NCI-H2196 (cell line): Measurements from ENCODE around the gene FAM210A.
A peak's percentile ranks its signal among the peaks of the same experiment; 100 is the strongest.
"Not testable (repeated sequence)": the region's sequence is repeated elsewhere in the genome, so short reads cannot be mapped to it uniquely, and the experiment has no call there.

ENCODE experiments used
- DNase-seq: peaks from one replicate; lab custom pipeline; 2025; ENCODE audit not compliant: unreplicated experiment; lab: John Stamatoyannopoulos, UW

FAM210A gene

GRCh38 chr18:13726232-13726971, at the start of gene FAM210A, which contains the start of gene RNMT:
FAM210A (minus strand) TSS chr18:13726558; CDS start chr18:13682077, 44,481 bp downstream.
RNMT (plus strand) TSS chr18:13726673; CDS start chr18:13731518, 4,845 bp downstream.
- DNase-seq: peak; percentile 99

- no peak for DNase-seq
These were observed 48.7 kb upstream of the FAM210A start for GRCh38 chr18:13775058-13775457.

DNA sequence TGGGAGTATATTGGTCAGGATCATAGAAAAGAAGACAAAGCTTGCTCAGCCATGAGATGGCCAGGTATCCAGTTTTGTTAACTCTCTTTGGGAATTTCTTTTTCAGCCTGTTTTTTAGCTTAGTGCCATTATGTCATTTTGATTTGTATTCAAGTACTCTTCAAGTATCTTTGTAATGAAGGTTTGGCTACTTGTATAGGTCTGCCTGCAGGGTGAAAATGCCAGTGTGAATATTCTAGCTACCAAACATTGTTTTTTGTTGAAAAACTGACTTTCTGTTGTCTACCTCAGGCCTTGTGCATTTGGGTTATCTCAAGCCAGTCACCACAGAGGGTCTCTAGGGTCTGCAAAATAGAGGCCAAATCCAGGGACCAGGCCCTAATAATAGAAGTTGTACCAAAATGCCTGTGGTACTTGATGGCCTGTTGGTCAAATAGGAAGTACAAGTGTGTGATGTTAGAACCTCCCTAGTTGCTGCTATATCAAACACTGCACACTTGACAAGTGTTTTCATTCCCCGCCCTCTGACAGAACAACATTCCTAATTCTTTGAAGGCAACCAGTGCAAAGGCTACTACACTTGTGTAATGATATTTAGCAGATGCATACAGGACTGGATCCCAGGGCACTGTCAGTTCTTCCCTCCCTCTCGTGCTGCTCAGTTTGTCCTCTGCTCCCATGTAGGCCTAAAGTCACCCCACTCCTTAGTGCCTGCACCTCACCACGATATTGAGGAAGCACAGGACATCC, 36.5 kb upstream of the FAM210A start:
- no peak for DNase-seq

DNA sequence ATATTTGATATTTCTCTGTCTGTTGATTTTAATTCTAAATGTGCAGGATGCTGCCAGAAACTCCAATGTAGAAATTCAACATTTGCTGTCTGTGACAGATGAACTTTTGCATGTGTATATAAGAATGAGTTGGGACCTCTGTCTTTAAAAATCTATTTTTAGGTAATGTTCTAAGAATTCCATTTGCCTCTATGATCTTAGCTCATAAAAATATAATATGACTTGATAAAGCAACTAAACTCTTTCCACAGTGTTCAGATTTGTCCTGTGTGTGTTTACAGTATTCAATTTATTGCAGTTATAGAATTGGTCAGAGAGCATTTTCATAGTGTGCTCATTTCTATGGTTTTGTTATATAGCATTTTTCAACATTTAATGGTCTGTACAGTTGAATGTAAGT, 33.7 kb upstream of the FAM210A start:
- no peak for DNase-seq

DNA sequence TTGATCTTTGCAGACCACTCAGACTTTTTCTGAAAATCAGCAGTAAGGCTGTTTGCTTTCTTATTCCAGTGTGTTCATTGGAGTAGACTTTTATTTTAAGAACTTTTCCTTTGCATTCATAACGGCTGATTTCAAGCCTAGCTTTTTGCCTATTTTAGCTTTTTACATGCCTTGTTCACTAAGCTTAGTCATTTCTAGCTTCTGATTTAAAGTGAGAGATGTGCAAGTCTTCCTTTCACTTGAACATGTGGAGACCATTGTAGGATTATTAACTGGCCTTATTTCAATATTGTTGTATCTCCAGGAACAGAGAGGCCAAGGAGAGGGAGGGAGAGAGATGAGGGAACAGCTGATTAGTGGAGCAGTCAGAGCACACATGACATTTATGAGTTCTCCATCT, 32.3 kb upstream of the FAM210A start:
- DNase-seq: no peak

- no peak for DNase-seq
These were observed 30.3 kb upstream of the FAM210A start for GRCh38 chr18:13756671-13757070.

DNA sequence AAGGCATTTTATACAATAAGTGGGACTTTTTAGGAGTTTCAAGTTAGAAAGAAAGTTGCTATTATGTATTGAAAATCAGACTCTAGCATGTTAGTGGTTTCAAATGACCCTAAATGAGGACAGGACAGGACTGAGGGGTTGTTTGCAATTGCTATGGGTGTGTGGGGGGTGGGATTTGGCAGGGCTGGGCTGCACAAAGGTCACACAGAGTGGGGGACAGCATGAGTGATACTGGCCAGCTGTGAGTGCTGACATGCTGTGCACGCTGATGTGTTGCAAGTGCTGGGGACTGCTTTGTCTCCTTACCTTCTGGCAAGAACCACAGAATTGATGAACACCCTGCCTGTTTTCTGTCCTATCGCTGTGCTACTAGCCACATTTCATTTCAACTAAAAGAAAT, 29.9 kb upstream of the FAM210A start:
- no peak for DNase-seq

DNA sequence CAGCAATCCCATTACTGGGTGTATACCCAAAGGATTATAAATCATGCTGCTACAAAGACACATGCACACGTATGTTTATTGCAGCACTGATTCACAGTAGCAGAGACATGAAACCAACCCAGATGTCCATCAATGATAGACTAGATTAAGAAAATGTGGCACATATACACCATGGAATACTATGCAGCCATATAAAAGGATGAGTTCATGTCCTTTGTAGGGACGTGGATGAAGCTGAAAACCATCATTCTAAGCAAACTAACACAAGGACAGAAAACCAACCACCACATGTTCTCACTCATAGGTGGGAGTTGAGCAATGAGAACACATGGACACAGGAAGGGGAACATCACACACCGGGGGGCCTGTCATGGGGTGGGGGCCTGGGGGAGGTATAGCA, 25.2 kb upstream of the FAM210A start:
- DNase-seq: not testable (repeated sequence)

GRCh38 chr18:13746633-13747032, 20.3 kb upstream of the FAM210A start:
- no peak for DNase-seq

DNA sequence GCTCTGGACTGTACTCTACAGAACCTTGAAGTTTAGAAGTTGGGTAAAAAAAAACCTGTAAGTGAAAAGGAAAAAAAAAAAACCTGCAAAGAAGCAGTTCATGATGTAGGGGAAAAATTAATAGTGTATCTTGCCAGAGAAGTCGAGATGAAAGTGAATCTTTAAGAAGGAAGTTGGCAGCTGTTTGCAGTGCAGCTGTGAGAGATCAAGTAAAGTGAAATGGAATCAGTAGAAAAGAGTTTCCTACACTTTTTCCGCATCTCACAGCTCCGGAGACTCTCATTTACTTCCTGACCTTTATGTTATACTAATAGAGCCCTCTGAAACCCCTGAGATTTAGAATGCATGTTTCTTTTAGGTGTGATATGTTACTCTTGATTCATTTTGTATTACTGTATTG, 19.3 kb upstream of the FAM210A start:
- no peak for DNase-seq

DNA sequence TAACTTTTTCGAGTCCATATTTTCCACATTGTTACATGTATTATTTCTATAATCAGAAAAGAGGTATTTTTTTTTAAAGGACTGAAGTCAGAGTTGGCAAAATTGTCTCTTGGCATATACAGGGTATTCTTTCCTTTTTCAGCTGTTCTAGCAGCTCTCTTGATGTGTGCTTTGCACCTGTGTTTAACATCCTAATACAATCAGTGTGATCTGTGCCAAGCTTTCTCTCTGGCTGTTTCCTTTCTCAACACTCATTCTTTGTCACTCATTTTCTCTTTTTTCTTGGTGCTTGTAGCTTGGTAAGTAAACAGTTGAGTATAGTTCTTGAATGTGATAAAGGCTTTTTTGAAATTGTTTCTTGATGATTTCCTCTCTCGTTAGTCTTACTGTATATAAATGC, 9.3 kb upstream of the FAM210A start:
- peak; percentile 15 for DNase-seq

DNA sequence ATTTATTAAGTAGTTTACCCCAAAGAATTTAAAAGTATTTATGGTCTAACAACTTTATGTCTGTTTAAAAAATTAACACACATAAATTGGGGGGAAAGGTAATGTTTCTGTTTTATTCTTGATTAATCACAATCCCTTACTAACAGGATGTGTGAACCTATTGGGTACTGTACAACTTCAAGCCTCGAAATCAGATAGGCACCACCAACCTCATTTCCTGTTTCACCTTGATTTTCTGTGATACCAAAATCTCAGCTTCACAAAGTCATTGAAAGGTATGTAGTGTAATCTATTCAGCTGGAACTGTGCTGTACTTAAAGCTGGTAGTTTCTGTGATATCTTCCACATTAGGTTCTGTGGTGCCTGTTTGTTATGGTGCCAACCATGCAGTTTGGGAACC, 4.1 kb upstream of the FAM210A start:
- no peak for DNase-seq

DNA sequence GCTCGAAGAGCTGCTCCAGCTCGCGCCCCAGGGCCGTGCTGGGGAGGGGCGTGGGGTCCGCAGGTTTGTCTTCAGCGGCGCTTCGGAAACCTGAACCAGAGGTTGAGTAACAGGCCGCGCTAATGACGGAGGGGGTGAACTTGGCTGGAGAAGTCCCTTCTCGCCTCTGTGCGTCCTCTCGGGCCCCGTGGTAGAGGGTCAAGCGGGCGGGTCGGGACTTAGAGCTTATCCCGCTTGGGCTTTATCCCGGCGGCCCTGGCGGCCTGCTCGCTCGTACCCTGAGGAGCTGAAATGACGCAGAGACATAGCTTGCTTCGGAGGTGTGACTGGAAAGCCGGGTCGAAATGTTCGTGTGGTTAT, 594 bp upstream of the FAM210A start:
- DNase-seq: peak; percentile 63

DNA sequence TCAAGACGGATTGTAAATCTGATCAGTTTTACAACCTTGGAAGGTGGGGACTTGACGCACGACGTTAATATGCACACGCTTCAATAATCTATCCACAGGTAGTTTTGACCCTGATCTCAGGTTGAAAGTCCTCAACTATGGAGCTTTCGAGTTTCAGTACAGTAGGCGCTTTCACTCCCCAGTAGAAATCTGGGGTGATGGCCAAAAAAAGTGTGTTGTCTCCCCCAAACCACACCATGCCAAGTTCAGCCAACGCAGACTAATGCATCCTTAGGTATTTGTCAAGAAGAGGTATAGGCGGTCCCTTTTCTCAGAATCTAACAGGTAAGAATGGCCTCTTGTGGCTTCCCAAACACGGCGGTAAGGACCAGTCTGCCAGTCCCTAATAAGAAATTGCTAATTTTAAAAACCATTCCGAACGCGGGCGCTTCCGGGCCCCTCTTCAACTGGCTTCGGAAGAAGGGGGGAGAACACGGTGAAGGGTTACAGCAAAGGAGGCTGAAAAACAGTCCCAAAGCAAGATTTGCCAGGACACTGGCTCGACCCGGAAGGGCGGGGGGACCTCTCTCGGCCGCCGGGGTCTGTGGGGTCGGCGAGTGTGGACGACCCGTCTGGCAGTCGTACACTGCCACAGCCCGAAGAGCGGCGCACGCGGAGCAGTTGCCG, 659 bp downstream of the FAM210A start:
- DNase-seq: no peak

DNA sequence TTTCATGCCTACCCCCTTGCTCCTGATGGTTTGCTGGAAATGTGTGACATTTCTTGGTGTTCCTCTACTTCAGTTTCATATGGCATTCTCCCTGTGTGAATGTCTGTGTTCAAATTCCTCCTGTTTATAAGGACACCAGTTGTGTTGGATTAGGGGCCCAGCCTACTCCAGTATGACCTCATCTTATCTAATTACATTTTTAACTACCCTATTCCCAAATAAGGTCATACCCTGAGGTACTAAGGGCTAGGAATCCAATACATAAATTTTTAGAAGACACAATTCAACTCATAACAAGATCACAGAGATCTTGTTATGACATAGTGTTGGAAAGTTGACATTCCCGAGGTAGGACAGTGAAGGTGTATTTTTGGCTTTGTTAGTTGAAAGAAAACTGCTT, 5.5 kb downstream of the FAM210A start:
- DNase-seq: no peak

DNA sequence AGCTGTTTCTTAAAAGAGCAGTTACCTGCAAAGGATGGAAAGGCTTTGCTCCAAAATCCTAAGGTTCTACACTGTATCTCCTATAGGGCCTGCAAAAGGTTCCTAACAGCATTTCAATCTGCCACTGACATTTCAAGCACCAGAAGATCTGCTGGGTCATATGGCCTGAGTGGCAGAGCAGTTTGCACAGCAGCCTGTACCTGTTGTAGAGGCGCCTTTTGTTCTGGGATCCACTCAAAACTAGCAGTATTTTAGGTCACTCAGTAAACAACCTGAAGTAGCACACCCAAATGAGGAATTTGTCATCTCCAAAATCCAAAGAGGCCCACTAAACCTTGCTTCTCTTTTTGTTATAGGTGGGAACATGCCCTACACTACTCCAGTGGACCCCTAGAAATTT, 6.2 kb downstream of the FAM210A start:
- DNase-seq: no peak

DNA sequence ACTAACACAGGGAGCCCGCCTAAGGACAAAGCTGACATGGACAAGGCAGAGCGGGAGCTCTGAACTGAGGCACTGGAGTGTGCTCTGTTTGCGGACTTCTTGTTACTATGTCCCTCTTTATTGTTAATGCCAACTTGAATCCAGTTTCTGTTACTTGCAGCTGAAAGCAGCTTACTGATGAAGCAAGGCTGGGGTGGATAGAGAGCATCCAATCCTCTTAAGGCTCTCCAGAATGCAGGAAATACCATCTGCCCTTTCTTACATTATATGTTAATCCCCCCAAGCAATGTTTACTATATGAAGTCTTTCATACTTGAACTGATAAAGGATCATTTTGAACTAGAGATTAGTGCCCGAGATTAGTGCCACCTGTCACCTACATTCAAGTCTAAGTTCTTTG, 9.4 kb downstream of the FAM210A start:
- no peak for DNase-seq

GRCh38 chr18:13715330-13715729, 11.0 kb downstream of the FAM210A start:
- no peak for DNase-seq

- DNase-seq: no peak
These were observed 12.8 kb downstream of the FAM210A start for GRCh38 chr18:13713455-13714055.

DNA sequence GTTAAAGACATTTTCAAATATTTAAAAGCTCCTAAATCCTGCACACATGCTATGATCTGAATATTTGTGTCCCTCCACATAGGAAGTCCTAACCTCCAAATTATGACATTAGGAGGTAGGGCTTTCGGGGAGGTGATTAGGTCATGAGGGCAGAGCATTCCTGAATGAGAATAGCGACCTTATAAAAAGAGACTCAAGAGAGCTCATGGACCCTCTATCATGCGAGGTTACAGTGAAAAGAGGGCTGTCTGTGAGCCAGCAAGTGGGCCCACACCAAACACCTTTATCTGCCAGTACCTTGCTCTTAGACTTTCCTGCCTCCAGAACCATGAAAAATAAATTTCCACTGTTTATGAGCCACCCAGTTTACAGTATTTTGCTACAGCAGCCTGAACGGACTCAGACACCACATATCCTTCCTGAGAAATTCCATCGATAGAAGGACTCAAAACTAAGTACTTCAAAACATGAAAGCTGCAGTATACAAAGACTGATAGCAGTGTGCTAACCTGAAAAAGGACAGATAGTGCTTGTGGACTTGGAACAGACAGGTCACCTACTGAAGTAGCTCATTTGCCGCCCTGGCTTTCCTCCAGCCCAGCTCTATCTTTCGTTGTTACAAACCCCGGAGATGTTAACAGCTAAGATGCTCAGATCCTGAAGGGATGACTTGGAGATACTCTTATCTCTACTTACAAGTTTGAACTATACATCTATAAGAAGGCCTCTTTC, 13.8 kb downstream of the FAM210A start:
- DNase-seq: no peak

DNA sequence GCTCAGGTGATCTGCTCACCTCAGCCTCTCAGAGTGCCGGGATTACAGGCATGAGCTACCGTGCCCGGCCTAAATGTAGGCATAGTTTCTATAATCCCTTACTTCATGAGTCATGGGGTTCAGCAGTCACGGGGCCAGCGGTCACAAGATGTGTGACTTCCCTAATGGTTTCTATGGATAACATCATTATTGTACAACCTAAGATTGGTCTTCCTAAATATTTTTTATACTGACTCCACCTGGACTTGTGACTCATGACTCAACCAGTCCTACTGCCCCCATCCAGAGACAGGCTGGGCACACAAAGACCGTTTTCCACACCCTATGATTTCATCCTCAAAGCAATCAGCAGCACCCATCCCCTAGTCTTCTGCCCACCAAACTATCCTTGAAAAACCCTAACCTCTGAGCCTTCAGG, 15.9 kb downstream of the FAM210A start:
- no peak for DNase-seq
